Omental fat pad (tissue), 4 donors: ENCODE measurements around the gene IL16. TPM values are rescaled to one million over a fixed set of nuclear protein-coding genes. Genes with fewer than 3 reads are reported as not detected.

ENCODE experiments used
- ATAC-seq: fragments of 150-250 bp; one replicate; pipeline ENCODE4 v1.9.1; 2016; ENCODE audit warnings: mild to moderate bottlenecking, moderate library complexity; ENCODE audit not compliant: low FRiP score
- DNase-seq: peaks from one replicate; pipeline ENCODE4 v3.0.0-alpha.2; 2019; ENCODE audit warnings: low spot score
- CTCF ChIP-seq, 3 donors: fragments of 450-650 bp; IDR thresholded peaks; one replicate each; pipeline ENCODE4 v1.5.1; 2016 to 2017; ENCODE audit warnings: antibody characterized with exemption in 3 of 3, mild to moderate bottlenecking in 3 of 3, moderate library complexity in 2 of 3
- total RNA-seq, 4 donors: library from RNA; depleted of rRNA; stranded (reverse); fragments of >200 nt; gene quantifications; one replicate each; pipeline ENCODE4 v1.1.0, GENCODE V29; 2016

Gene IL16
- total RNA-seq, 4 donors from 2014 or later: 22.7 to 45.8 (median 34.4) TPM

DNA sequence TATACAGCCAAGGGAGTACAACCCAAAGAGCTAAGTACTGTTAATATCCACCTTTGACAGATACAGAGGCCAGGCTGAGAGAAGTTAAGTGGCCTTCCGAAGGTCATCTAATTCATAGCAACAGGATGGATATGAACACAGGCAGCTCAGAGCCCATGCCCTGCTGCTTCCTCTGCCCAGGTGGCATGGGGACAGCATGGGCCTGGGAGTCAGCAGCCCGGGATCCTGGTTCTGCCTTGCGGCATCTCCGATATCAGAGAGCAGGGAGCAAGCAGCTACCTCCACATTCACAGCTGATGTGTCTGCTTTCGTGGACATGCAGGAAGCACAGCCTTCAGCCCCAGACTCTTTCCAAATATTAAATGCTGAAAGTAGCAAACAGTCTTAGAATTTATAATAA lies 71.7 kb downstream of the IL16 start:
- TF ChIP-seq CTCF (IDR thresholded peaks at IDR 0.05): no peak
- ATAC-seq (no peak), DNase-seq (no peak)

GRCh38 chr15:81268881-81269601 lies 72.4 kb downstream of the IL16 start:
- DNase-seq (no peak), ATAC-seq (no peak)
- TF ChIP-seq CTCF (IDR thresholded peaks at IDR 0.05): no peak

- no peak for ATAC-seq
- DNase-seq: no peak
- TF ChIP-seq CTCF (IDR thresholded peaks at IDR 0.05): no peak
Measured at GRCh38 chr15:81270188-81270587, 73.5 kb downstream of the IL16 start.

GRCh38 chr15:81270781-81271491 lies 74.3 kb downstream of the IL16 start:
- TF ChIP-seq CTCF (IDR thresholded peaks at IDR 0.05): no peak
- DNase-seq: no peak
- ATAC-seq: no peak

DNA sequence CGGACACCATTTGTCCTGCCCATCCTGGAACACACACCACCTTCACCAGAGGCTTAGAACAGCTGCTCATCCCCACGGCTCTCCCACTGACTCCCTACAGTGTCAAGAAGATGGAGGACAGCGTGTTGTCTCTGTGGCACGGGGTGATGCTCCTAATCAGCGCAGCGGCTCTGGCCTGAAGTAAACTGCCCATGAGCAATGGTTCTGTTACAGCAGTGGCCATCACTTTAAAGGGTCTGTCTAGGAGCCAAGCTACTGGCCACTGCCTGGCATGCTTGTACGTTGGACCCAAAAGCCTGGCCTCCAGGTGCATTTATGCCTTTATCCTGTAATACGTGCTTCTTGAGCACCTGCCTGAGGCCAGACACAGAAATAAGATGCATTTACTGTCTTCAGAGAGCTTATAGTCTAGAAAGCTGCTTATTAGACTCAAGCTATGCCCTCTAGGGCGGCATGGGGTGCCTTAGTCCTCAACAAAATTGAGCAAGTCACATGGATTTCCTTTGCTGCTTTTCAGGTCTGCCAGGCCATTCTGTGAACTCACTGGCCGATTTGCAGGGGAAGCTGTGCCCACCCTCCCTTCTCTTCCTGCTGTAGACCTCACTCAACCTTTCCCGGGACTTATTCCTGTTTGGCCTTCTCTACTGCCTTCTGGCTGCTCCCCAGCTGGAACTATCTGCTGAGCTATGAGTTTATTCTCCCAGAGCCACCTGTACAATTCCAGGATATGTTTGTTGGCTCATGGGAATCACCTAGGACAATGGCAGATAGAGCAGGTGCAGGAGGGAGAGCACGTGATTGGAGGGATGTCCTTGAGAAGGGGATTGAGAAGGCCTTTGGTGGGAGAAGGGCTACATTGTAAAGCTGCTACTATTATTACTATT lies 75.3 kb downstream of the IL16 start:
- DNase-seq: no peak
- TF ChIP-seq CTCF (IDR thresholded peaks at IDR 0.05): no peak
- ATAC-seq: no peak

DNA sequence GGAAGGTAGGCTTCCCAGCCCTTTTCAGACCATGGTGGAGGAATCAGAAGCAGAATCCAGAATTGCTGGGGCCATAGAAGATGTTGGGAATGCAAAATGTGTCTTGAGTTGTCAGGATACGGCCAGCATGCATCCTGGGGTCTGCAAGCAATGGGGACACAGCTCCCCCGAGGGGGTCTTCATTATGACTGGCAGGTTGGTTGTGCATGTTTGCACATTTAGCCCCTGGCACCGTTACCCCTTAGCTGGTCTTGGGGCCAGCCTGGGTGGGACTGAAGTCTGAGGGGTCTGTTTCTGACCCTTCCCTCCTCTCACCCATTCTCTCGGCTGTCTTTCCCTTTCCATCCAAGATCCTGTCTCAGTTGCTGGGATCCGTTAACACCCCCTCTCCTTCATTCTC lies 76.5 kb downstream of the IL16 start:
- DNase-seq (no peak), ATAC-seq (no peak)
- TF ChIP-seq CTCF (IDR thresholded peaks at IDR 0.05): no peak
